HG03575 (cell line): ENCODE data around the gene TPSB2.
"Not testable (repeated sequence)": the region's sequence is repeated elsewhere in the genome, so short reads cannot be mapped to it uniquely, and the experiment has no call there.

Source experiments
- ATAC-seq: cut with Tn5 transposase; IDR thresholded peaks from one replicate; pipeline ENCODE4 v1.9.1; 2021; ENCODE audit not compliant: unreplicated experiment, insufficient number of reproducible peaks, low FRiP score; ENCODE audit errors: extremely low read depth

Gene TPSB2

DNA sequence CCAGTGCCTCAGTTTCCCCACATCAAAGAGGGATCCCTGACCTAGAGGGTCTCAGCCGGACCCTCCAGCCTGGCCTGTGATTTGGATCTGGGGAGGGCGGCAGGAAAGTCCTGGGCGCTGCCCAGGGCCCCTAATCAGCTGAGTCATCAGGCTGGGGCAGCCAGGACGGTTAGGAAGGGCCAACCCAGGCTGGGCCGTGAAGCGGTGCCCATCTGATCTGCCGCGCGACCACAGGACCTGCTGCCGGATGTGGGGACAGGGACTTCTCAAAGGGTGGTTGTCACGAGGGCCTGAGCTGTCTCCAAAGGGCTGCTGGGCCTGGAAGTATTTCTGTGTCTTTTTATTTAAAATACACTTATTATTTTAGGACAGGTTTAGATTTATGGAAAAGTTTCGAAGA, 14.9 kb upstream of the TPSB2 start:
- ATAC-seq: no peak

DNA sequence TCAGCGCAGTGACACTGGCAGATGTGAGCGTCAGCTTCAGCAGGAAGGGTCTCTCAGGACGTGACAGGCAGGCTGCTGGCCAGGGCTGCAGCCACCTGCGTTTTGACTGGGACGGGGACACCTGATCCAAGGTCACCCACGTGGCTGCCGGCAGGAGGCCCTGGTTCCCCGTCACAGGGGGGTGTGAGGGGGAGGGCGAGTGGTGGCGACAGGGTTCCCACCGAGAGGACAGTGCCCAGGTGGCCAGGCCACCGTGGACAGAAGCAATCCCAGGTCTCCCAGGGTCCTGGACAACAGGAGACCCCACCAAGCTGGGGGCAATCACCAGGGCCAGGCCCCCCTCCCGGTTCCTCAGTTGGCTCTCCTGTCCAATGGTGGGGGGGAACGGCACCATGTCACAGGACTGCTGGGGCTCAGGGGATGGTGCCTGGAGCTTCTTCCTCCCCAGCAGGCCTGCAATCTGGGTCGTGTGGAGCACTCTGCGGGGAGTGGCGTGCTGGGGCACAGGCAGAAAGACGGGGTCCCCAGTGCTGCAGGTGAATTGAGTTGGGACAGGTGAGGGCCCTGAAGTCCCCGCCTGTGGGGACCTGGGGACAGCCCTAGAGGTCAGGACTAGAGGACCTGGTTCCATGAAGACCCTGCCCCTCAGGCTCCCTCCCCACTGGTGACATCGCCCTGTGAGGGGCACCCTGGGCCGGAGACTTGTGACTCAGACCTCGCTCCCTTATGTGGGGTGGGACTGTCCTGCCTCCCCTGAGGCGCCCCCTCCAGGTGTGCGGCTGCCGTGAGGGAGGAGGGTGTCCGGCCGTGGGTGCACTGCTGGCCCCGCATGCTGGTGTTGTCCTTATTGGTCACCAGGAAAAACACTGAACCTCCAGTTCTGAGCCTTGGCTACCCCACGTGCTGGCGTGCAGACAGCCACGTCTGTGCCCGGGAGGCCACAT, 14.2 kb upstream of the TPSB2 start:
- not testable (repeated sequence) for ATAC-seq

DNA sequence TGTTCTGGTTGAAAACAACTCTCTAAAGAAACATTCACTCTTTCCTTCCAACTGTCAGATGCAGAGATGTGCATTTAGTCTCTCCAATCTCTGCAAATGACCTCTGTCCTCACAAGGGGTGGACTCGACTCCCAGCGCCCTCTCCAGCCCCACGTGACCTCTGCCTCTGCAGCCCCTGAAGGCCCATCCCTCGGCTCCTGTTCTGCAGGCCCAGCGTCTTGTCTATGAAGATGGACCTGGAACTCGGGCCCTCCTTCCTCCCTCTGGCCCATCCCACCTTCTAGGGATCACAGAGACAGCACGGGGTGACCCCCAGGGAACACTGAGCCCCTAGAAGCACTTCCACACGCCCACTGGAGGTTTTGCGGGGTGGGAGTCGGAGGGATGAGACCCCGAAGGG, 13.4 kb upstream of the TPSB2 start:
- ATAC-seq: not testable (repeated sequence)

DNA sequence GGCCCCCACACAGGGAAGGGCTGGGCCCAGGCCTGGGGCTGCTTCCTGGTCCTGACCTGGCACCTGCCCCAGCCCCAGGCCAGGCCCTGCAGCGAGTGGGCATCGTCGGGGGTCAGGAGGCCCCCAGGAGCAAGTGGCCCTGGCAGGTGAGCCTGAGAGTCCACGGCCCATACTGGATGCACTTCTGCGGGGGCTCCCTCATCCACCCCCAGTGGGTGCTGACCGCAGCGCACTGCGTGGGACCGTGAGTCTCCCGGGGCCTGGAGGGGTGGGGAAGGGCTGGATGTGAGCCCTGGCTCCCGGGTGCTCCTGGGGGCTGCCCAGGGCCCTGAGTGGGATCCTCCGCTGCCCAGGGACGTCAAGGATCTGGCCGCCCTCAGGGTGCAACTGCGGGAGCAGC, 11.1 kb upstream of the TPSB2 start:
- not testable (repeated sequence) for ATAC-seq

DNA sequence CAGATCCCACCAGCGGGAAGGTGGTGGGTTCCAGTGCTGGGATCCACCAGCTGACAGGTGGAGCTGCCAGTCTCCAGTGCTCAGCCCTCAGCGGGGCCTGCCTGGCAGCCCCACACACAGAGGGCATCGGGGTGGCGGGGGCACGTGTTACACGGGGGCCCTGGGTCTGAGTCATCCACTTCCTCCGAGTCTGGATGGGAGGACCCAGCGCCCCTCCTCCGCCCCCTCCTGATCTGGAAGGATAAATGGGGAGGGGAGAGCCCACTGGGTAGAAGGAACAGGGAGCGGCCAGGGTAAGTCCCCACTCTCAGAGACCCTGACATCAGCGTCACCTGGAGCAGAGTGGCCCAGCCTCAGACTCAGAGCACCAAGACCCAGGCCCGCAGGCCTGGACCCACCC, 10.5 kb upstream of the TPSB2 start, which contains the start of gene TPSAB1:
TSS of gene TPSAB1 (plus strand) at position 270 of the 400 bp plus-strand sequence. CDS start 234 bp downstream, outside the sequence.
- not testable (repeated sequence) for ATAC-seq

DNA sequence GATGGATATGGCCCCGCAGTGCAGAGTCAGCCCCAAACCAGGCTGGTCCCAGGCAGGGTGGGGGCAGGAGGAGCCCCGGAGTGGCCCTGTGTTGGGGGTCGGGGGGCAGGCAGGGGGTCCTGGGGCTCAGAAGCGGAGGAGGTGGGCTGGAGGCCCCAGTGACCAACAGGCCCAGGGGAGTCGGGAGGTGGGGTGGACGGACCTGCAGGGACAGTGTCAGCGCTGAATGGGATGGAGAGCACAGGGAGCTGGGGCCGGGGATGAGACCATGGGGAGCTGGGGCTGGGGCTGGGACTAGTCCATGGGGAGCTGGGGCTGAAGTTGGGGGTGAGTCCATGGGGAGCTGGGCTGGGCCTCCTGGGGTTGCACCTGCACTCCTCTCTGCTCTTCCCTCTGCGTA, 9.6 kb upstream of the TPSB2 start:
- not testable (repeated sequence) for ATAC-seq

DNA sequence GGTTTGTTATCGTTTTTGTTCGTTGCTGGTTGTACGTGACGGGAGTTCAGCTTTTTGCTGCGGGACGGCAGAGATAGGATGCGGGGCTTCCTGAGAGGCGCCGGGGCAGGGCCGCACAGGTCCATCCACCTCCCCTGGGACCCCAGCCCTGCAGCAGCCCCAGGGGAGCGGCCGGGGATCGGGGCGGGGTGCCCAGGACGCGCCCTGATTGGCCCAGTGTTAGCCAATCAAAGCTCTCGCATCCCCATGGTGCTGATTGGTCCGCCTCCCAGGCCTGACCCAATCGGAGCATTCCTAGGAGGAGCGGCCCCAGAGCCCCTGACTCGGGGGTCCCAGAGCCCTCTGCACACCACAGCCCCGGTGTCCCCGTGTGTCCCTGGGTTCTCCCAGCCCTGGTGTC, 8.9 kb upstream of the TPSB2 start:
- not testable (repeated sequence) for ATAC-seq

DNA sequence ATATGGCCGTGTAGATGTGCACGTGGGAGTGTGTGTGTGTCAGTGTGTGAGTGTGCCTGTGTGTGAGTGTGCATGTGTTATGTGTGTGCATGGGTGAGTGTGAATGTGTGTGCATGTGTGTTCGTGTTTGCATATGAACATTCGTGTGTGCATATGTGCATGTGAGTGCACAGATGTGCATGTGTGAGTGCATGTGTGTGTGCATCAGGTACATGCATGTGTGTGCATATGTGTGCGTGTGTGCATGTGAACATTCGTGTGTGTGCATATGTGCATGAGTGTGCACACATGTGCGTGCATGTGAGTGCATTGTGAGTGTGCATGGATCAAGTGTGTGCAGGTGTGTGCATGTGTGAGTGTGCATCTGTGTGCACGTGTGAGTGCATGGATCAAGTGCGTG, 8.0 kb upstream of the TPSB2 start:
- ATAC-seq: no peak

DNA sequence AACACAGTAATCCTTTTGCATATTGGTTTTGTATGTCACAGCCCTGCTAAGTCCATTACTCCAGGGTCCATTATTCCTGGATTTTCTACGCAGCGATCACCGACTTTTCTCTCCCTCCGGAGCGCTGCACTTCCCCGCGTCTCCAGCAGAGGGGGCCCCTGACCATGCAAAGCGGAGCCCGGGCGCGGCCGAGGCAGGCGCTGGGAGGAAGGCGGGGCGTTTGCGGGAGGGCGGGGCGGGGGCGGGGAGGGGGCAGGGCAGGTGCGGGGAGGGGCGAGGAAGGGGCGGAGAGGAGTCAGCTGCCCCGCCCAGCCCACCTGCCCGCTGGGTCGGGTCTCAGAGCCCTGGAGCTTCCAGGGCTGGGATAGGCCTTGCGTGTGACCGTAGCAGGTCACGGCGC, 6.7 kb upstream of the TPSB2 start:
- not testable (repeated sequence) for ATAC-seq

DNA sequence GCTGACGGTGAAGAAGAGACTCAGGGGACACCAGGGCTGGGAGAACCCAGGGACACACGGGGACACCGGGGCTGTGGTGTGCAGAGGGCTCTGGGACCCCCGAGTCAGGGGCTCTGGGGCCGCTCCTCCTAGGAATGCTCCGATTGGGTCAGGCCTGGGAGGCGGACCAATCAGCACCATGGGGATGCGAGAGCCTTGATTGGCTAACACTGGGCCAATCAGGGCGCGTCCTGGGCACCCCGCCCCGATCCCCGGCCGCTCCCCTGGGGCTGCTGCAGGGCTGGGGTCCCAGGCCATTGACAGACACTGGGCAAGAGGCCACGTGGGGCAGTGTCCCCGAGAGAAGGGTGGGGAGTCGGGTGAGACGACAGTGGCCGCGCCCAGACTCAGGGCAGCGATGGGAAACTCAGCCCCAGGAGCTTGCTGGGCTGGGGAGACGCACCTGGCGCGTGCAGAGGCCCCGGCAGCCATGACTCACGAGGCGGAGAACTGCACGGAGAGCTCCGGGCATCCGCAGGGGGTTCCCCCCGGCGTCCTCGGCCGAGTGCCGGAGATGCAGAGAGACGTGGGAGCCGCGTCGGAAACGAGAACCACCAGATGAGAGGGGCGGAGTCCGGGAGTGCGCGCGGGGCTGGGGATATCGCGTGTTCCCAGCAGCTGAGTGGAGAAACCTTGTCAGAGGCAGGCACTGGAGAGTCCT, 2.2 kb upstream of the TPSB2 start:
- ATAC-seq: not testable (repeated sequence)

DNA sequence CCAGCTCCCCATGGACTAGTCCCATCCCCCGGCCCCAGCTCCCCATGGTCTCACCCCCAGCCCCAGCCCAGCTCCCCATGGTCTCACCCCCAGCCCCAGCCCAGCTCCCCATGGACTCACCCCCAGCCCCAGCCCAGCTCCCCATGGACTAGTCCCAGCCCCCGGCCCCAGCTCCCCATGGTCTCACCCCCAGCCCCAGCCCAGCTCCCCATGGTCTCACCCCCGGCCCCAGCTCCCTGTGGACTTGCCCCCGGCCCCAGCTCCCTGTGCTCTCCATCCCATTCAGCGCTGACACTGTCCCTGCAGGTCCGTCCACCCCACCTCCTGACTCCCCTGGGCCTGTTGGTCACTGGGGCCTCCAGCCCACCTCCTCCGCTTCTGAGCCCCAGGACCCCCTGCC, 1.3 kb upstream of the TPSB2 start:
- not testable (repeated sequence) for ATAC-seq

DNA sequence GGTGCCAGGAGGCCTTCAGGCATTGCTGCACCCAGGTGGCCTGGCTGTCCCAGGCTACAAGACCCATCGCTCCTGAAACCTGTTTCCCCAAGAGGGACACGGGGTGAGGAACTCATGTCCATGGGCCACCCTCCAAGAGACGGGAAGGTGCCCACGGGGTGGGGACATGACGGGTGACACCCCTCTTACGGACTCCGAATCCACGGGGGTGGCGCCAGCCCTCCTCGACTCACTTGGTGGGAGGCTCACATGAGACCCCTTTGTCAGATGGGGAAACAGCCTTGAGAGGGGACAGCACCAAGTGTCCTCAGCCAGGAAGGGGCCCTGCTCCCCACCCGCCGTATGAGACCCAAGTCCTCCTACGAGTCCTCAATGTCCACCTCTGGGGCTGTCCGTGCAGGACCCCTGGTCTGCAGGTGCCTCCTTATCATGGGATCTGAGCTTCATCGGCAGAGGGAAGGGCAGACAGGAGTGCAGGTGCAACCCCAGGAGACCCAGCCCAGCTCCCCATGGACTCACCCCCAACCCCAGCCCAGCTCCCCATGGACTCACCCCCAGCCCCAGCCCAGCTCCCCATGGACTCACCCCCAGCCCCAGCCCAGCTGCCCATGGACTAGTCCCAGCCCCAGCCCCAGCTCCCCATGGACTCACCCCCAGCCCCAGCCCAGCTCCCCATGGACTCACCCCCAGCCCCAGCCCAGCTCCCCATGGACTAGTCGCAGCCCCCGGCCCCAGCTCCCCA, 658 bp upstream of the TPSB2 start:
- ATAC-seq: not testable (repeated sequence)

DNA sequence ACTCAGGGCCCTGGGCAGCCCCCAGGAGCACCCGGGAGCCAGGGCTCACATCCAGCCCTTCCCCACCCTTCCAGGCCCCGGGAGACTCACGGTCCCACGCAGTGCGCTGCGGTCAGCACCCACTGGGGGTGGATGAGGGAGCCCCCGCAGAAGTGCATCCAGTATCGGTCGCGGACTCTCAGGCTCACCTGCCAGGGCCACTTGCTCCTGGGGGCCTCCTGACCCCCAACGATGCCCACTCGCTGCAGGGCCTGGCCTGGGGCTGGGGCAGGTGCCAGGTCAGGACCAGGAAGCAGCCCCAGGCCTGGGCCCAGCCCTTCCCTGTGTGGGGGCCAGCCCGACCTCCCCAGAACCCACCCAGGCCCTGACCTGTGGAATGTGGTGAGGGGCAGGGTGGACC, 508 bp downstream of the TPSB2 start:
- not testable (repeated sequence) for ATAC-seq

DNA sequence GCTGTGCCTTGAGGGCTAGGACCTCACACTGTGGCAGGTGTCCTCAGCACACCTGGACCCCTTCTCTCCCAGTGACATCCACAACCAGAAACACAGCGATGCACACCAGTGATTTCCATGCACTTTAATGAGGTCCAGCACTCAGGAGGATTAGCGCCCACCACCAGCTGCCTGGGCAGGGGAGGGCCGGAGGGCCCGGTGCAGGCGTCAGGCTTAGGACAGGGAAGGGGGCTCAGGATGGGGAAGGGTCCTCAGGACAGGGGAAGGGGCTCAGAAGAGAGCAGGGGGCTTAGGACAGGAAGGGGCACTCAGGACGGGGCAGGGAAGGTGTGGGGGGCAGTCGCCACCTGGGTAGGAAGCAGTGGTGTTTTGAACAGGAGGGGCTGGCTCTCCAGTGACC, 1.8 kb downstream of the TPSB2 start:
- ATAC-seq: not testable (repeated sequence)

DNA sequence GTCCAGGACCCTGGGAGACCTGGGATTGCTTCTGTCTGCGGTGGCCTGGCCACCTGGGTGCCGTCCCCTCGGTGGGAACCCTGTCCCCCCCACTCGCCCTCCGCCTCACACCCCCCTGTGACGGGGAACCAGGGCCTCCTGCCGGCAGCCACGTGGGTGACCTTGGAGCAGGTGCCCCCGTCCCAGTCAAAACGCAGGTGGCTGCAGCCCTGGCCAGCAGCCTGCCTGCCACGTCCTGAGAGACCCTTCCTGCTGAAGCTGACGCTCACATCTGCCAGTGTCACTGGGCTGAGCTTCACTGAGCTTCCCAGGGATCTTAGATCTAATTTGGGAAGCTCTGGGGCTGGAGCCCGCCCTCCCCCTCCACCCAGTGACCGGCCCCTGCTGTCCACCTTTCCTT, 3.3 kb downstream of the TPSB2 start:
- ATAC-seq: not testable (repeated sequence)

DNA sequence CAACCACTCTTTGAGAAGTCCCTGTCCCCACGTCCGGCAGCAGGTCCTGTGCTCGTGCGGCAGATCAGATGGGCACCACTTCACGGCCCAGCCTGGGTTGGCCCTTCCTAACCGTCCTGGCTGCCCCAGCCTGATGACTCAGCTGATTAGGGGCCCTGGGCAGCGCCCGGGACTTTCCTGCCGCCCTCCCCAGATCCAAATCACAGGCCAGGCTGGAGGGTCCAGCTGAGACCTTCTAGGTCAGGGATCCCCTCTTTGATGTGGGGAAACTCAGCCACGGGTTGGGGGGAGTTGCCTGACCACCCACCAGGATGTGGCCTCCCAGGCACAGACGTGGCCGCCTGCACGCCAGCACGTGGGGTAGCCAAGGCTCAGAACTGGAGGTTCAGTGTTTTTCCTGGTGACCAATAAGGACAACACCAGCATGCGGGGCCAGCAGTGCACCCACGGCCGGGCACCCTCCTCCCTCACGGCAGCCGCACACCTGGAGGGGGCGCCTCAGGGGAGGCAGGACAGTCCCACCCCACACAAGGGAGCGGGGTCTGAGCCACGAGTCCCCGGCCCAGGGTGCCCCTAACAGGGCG, 4.2 kb downstream of the TPSB2 start:
- not testable (repeated sequence) for ATAC-seq

DNA sequence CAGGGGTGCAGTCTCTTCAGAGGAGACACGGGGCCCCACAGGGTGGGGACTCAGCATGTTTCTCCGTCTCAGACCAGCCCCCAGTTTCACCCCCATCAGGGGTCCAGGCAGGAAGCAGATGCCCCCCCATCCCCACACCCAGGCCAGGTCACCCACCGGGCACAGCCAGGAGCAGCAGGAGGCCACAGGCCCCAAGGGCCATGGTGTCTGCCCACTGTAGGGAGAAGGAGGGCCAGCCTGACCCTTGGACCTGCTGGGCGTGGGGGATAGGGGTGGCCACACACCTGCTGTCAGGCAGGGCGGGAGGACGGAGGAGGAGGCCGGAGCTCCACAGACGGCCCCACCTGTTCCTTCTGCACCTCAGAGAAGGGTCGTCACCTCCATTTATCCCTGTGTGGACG, 4.9 kb downstream of the TPSB2 start, which contains the start of gene TPSG1:
TSS of gene TPSG1 (minus strand) at position 218 of the 401 bp plus-strand sequence. CDS start at position 202, 16 bp downstream.
- ATAC-seq: no peak

DNA sequence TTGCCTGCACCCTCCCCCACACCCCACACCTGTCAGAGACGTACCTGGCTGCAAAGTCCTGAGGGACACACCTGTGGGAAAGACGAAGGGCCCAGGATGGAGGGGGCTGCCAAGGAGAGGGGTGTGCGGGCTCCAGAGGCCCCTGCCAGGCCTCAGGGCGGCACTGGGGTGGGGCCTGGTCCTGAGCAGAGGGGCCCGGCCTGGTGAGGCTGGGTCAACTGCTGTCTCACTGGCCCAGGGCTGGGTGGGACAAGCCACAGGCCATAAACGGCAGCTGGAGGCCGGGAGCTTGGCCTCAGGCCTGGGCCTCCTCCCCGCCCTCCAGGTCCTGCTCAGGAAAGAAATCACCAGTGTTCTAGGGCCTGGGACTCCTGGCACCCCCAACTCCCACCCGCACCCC, 5.4 kb downstream of the TPSB2 start:
- ATAC-seq: no peak
